GM19463 (cell line): ENCODE measurements around the gene CRACR2A.

Source experiments
- ATAC-seq: cut with Tn5 transposase; IDR thresholded peaks from one replicate; pipeline ENCODE4 v1.9.1; 2021; ENCODE audit warnings: mild to moderate bottlenecking, moderate library complexity; ENCODE audit not compliant: unreplicated experiment

The CRACR2A gene

DNA sequence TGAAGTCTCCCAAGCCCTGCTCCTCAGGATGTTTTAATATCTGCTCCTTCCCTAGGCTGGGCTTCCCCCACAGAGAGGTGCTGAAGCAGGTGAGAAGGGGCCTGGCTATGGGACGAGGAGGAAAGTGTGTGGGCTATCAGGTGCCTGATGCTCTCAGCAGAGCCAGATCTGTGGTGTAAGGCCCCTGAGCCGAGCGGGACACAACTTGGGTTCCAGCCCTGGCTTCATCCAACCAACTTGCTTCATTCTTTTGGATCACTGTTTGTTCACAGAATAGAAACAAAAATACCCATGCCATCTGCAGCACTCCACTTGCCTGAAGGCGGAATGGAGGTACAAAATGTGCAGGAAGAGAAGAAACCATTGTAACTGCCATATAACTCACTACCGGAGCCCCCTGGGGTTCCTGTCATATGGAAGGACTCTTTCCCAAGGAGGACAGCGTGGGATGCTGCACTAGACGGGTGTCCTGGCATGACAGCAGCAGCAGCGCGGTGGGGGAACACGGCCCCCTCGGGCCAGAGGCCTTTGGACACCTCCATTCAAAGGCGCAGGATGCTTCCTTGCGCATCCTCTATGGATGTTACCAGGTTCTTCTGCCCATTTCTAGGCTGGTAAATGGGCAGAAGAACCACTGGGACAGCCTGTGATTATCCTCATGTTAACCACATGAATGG is 95.8 kb downstream of the CRACR2A start:
- ATAC-seq, result no peak

DNA sequence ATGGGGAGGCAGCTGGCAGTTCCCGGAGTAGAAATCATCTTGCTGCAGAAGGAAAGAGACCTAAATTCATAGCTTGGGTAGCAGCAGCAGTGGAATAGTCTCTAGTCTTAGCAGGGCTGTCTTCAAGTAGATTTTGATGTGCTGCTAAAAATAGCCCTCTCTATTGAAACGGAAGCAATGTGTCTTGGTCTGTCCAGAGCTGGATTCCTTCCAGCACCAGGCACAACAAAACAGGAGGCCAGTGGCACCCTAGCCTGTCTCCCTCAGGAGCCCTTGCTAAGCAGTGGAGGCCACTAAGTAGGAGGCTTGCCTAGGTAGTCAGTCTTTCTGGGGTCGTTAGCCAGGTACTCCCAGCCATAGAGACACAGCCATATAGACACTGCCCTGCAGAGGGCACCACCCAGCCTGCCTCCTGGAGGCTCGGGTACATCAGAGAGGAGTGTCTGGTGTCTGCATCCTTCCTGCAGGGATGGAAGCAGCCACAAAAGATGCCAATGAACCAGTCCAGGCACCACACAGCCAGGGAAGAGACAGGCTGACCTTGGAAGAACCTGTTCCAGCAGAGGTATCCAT is 97.5 kb downstream of the CRACR2A start:
- no peak for ATAC-seq

GRCh38 chr12:3651585-3652424 is 101.1 kb downstream of the CRACR2A start:
- no peak for ATAC-seq

- ATAC-seq, result no peak
These were observed 105.4 kb downstream of the CRACR2A start for GRCh38 chr12:3647504-3647903.

- ATAC-seq, result no peak
These were observed 106.2 kb downstream of the CRACR2A start for GRCh38 chr12:3646561-3647241.

DNA sequence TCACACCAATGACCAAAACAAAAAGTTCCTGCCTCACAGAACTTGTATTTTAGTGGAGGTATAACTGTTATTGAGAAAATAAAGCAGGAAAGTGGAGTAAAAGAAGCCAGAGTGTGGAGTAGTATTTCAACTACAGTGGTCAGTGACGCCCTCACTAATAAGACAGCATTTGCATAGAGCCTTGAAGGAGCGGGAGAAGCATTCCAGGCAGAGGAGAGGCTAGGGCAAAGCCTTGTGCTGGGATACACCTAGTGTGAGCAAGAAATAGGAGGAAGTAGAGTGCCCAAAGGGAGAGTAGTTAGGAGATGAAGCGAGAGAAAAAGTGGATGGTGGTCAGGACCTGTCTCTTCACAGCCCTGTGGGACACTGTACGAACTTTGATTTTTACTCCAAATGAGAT is 107.8 kb downstream of the CRACR2A start:
- no peak for ATAC-seq

DNA sequence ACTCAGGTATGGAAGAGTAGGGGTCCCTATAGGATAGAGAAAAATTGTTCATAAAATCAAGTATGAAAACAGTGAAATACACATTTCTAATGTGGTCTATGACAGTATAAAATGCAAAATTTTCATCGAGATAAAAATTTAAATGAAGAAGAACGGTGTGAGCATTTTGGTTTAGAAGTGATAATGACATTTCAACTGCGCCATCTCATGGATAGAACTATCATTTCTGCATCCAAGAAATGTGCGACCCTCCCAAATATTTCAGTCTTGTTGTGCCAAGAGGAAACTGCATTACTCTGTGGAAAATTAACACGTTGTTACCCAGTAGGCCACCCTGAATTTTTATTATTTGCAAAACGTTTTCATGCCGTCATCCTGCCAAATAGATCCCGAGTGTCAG is 108.8 kb downstream of the CRACR2A start:
- ATAC-seq, result no peak

GRCh38 chr12:3641428-3642018 is 111.4 kb downstream of the CRACR2A start:
- ATAC-seq, result no peak

GRCh38 chr12:3636328-3636727 is 116.6 kb downstream of the CRACR2A start:
- ATAC-seq, result no peak

DNA sequence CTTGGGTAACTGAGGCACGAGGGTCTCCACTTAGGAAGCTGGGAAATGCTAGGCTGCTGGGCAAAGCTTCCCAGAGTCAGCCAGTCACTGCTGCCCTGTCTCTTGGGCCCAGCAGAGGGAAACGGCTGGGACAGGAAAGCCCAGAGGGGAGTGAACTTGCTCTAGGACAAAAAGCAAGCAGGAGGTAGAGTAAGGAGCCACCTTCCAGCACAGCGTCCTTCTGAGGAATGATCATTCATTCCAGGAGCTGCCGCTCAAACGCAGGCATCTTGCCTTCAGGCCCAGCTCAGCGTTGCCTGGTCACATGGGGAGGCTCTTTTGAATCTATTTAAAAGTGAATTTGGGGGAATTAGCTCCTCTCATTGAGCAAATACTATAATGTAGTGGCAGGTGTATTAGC is 118.6 kb downstream of the CRACR2A start:
- ATAC-seq, result no peak

DNA sequence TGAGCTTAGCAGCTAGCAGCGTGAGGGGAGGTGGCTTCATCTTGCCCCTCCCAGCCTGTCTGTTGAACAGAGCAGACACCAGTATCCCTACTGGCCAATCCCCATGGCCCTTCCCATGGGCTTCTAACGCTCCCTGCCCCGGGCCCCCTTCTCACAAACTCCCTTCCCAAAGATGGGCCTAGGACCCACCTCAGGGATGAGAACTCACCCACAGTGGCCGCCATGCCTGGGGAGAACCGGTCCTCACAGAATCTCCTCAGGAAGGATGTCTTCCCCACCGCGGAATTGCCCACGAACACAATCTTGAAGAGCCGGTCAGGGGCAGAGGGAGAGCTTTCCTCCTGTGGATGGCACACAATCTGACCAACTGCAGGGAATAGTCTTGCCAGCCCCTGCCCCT is 119.5 kb downstream of the CRACR2A start:
- no peak for ATAC-seq

DNA sequence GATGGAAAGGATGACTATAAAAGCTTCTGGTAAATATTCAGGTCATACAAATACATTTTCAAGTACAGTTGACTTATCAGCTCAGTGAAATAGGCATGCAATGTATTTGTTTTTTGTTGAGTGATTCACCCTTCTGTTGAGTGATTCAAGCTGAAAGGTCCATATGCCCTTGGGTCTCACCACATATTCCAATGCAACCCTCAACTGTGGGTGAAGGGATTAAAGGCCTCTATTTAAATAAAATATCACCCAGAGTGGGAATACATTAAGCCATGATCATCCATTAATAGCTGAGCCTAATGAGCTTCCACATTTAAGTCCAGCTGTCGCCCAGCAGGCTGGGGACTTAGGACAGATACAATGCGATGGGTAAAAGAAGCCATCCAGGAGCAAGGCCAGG is 120.2 kb downstream of the CRACR2A start:
- no peak for ATAC-seq

DNA sequence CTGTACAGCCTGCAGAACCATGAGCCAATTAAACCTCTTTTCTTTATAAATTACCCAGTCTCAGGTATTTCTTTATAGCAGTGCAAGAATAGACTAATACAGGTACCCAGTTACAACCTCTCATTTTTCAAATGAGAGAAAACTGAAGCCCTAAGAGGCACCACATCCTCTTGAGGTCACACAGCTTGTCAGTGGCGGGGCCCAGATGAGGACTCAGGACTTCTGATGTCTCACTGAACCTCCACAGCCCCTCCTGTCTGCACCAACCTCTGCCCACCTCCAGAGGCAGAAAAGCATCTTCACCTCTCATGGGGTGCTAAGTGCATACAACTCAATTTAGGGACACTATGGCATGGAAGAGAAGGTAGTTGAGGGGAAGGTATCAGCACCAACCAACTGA is 120.7 kb downstream of the CRACR2A start:
- no peak for ATAC-seq

DNA sequence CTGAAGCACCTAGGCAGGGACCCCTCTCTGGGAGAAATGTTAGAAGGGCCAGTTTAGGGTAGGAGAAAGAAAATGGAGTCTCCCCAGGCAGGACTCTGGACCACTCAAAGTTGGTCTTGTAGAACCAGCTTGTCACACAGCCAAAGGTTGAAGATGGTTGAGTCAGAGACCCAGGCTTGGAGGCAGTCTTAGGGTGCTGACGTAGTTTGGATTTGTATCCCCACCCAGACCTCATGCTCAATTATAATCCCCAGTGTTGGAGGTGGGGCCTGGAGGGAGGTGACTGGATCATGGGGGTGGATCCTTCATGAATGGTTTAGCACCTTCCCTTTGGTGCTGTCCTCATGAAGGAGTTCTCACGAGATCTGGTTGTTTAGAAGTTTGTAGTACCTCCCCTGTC is 121.2 kb downstream of the CRACR2A start:
- no peak for ATAC-seq

DNA sequence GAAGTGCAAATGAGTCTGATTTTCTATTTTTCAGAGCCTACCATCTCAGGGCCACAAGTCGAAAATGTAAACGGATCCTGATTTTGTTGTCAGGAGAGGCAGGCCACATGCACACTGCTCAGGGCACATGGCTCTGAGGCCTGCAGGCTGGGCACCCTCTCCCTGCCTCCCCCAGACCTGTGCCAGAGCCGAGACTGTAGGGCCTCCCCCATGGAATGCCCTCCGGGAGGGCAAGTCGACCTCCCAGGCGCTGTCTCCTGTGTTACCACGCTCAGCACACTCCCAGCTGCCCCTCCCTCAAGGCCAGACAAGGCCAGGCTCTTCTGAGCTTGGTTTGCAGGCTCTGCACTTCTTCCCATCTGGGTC is 121.7 kb downstream of the CRACR2A start:
- no peak for ATAC-seq

DNA sequence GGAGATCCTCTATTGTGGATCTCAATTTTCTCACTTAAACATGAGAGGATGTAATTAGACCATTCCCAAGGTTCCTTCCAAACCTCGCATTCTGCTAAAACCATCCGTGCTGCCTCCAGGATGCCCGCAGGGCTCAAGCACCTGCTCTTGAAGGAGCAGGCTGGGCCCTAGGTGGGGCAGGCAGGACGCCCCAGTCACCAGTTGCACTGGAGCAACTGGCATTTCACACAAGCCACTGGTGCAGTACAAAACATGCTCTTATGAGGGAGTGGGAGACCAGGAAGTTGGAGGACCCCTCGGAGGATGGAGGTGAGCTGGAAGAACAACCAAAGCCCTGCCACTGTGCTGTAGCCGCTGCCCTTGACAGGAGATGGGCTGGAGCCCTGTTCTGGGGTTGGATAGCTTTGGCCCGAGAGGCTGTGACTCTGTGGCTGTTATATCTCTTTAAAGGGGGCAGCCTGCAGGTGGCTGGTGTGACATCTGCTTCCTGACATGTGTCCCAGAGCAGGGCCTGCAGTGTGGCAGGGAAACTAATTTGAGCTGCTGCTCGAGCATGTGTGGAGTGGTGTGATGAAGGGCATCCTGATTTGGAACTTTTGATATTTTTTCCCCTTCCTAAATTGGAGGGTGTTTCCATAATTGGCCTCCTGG is 122.2 kb downstream of the CRACR2A start:
- no peak for ATAC-seq

DNA sequence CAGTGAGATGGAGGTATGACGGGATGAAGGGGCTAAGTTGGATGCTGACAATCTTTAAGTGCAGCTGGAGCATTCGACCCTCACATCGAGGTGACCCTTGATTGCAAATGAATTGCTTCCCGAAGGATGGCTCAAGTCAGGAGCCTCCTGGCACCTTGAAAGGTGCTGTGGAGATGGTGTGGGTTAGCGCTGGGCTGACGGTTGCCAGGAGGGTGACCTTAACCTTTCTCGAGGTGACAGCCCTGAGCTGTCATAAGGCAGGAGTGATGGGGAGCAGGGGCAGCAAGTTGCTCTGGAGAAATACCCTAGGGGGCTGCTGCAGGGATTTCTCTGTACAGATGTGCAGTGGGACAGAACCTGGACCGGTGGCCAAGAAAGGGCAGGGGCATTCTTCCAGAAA is 122.8 kb downstream of the CRACR2A start:
- ATAC-seq, result no peak

DNA sequence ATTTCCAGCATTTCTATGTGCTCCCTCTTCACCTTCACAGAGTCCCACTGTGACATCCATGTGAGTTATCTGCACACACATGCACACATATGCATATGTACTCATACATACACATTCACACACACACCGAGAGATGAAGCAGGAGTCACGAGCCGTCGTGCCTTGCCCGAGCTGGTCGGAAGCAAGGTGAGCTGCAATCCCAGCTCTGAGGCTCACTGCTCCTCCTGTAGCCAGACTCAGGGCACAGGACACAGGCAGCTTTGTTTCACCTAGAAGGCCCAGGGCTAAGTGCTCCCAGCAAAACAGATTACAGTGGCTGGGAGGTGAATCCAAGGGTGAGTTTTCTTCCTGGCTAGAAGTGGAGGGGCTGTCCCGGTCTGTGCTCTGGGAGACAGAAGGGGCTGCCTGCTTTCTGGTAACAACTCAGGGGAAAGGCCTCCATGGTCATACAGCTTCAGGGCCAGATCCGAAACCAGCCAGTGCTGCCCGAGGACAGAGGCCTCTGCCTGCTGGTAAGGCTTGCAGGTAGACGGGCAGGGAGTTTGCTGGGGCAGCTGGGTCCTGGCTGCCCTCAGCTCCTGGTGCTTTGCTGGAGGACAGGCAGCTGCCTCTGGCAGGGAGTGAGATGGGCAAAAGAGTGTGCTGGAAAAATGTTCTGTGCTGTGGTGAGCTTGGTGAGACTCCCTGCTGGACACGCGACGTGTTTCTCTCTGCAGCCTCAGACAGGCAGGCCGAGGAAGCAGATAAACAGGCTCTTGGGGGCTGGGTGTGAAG is 123.7 kb downstream of the CRACR2A start:
- ATAC-seq, result no peak

- ATAC-seq, result no peak
These were observed 124.3 kb downstream of the CRACR2A start for GRCh38 chr12:3628629-3629028.

DNA sequence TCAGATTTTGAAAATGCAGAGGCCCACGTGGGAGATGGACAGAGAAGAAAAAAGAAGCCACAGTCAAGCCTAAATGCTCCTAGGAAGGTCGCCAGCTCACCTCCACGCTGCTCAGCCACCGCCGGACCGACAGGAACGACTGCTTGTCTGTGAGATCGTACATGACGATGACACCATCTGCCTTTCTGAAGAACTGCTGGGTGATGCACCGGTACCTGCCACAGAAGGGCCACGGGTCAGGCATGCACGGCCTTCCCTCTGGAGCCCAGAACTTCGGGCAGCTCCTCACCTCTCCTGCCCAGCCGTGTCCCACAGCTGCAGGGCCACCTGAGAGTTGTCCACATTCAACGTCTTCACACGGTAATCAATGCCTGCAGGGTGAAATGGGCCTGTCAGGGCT is 125.6 kb downstream of the CRACR2A start:
- ATAC-seq, result no peak
